Glutamatergic neuron (in vitro differentiated cells): ENCODE measurements around the gene CXXC5. TPM values are rescaled to one million over a fixed set of nuclear protein-coding genes. Genes with fewer than 3 reads are reported as not detected.

Experiments
- DNase-seq: peaks from one replicate; pipeline ENCODE4 v3.0.0; 2022
- H3K27ac Mint-ChIP-seq: one replicate; pipeline ENCODE4 v1.8.0; 2020; ENCODE audit warnings: mild to moderate bottlenecking, mixed read lengths, inconsistent platforms; ENCODE audit not compliant: unreplicated experiment
- H3K27me3 Mint-ChIP-seq: one replicate; pipeline ENCODE4 v1.8.0; 2020; ENCODE audit warnings: mild to moderate bottlenecking, moderate library complexity, mixed read lengths, inconsistent platforms; ENCODE audit not compliant: unreplicated experiment
- H3K36me3 Mint-ChIP-seq: one replicate; pipeline ENCODE4 v1.8.0; 2020; ENCODE audit warnings: mild to moderate bottlenecking, mixed read lengths, inconsistent platforms; ENCODE audit not compliant: unreplicated experiment
- H3K4me1 Mint-ChIP-seq: one replicate; pipeline ENCODE4 v1.8.0; 2020; ENCODE audit warnings: mild to moderate bottlenecking, low read depth, mixed read lengths, inconsistent platforms; ENCODE audit not compliant: unreplicated experiment
- H3K4me3 Mint-ChIP-seq: one replicate; pipeline ENCODE4 v1.8.0; 2020; ENCODE audit warnings: mild to moderate bottlenecking, mixed read lengths, inconsistent platforms; ENCODE audit not compliant: unreplicated experiment
- H3K9me3 Mint-ChIP-seq: one replicate; pipeline ENCODE4 v1.8.0; 2020; ENCODE audit warnings: mild to moderate bottlenecking, moderate library complexity, mixed read lengths, inconsistent platforms; ENCODE audit not compliant: unreplicated experiment
- CTCF ChIP-seq: fragments of 200-600 bp; sonication (generic); IDR thresholded peaks from one replicate; pipeline ENCODE4 v1.5.0; 2021; ENCODE audit not compliant: partially characterized antibody, unreplicated experiment
- total RNA-seq: library from RNA; stranded (reverse); fragmentation: NEBNext Ultra II Directional; extraction: Animal tissue kit (Norgen Biotek cat#: 25700); gene quantifications from one replicate; pipeline ENCODE4 v1.2.1, GENCODE V29; 2021; ENCODE audit not compliant: unreplicated experiment

The CXXC5 gene
- total RNA-seq, 1 donor from 2014 or later, result 130 TPM

GRCh38 chr5:139732019-139732418 is 83.9 kb downstream of the CXXC5 start:
- Mint-ChIP-seq H3K36me3 (no peaks in the 10 kb centered on the region), H3K27me3 (no peaks in the 10 kb centered on the region), H3K27ac (no peak overlapping the region), H3K4me1 (peaks cover 6% of the 10 kb centered on the region), H3K9me3 (no peaks in the 10 kb centered on the region), H3K4me3 (no peak overlapping the region)
- TF ChIP-seq CTCF, result no peak
- no peak for DNase-seq

GRCh38 chr5:139733010-139733688 is 85.0 kb downstream of the CXXC5 start:
- Mint-ChIP-seq H3K36me3 (no peaks in the 10 kb centered on the region), H3K9me3 (no peaks in the 10 kb centered on the region), H3K4me3 (no peak overlapping the region), H3K27me3 (peaks cover 3% of the 10 kb centered on the region), H3K27ac (no peak overlapping the region), H3K4me1 (peaks cover 10% of the 10 kb centered on the region)
- no peak for DNase-seq
- TF ChIP-seq CTCF, result no peak

Other genes starting within 250 kb of the CXXC5 start
- 6.2 TPM for gene SPATA24, start 244.3 kb upstream of the CXXC5 start, total RNA-seq
- gene DNAJC18, start 208.8 kb upstream of the CXXC5 start, total RNA-seq, result 55.9 TPM
- gene ECSCR, start 185.6 kb upstream of the CXXC5 start, total RNA-seq, result not detected
- gene SMIM33, start 177.3 kb upstream of the CXXC5 start, total RNA-seq, result not detected
- gene STING1, start 165.6 kb upstream of the CXXC5 start, total RNA-seq, result not detected
- 188 TPM for gene UBE2D2, start 87.0 kb upstream of the CXXC5 start, total RNA-seq
- gene PSD2, start 147.5 kb downstream of the CXXC5 start, total RNA-seq, result 2.3 TPM